HepG2 (cell line): ENCODE measurements around the gene SCAMP3. TPM values are rescaled to one million over a fixed set of nuclear protein-coding genes. Genes with fewer than 3 reads are reported as not detected.

Experiments
- ARHGAP35 ChIP-seq: sonication (generic); formaldehyde crosslinking; IDR thresholded peaks from 2 replicates; pipeline ENCODE4 v1.9.0; 2022; ENCODE audit warnings: mild to moderate bottlenecking, inconsistent platforms, moderate library complexity, missing genetic modification reagents, borderline replicate concordance
- ELF4 ChIP-seq: sonication (generic); formaldehyde crosslinking; IDR thresholded peaks from 2 replicates; pipeline ENCODE4 v1.5.0; 2020; ENCODE audit warnings: missing genetic modification reagents, mild to moderate bottlenecking, moderate library complexity, borderline replicate concordance
- KDM5B ChIP-seq: sonication (generic); formaldehyde crosslinking; IDR thresholded peaks from 2 replicates; pipeline ENCODE4 v1.4.0; 2020; ENCODE audit warnings: missing genetic modification reagents, mild to moderate bottlenecking, borderline replicate concordance
- KLF16 ChIP-seq, 2 experiments: sonication (generic) in 1 of 2; formaldehyde crosslinking in 1 of 2; IDR thresholded peaks; 2 replicates each; pipeline versions ENCODE4 v1.6.1 to v1.8.0; 2016 to 2023; ENCODE audit warnings: missing genetic modification reagents in 2 of 2, missing compliant biosample characterization in 1 of 2
- NFATC3 ChIP-seq: sonication (generic); formaldehyde crosslinking; IDR thresholded peaks from 2 replicates; pipeline ENCODE4 v1.5.1; 2020; ENCODE audit warnings: mild to moderate bottlenecking, missing genetic modification reagents
- NKX3-1 ChIP-seq: sonication (generic); formaldehyde crosslinking; IDR thresholded peaks from 2 replicates; pipeline ENCODE4 v1.5.0; 2020; ENCODE audit warnings: missing genetic modification reagents
- RARG ChIP-seq: sonication (generic); formaldehyde crosslinking; IDR thresholded peaks from 2 replicates; pipeline ENCODE4 v1.4.0; 2020; ENCODE audit warnings: low read depth, mild to moderate bottlenecking, missing genetic modification reagents
- RELA ChIP-seq: sonication (generic); formaldehyde crosslinking; IDR thresholded peaks from 2 replicates; pipeline ENCODE4 v1.4.0; 2020; ENCODE audit warnings: missing genetic modification reagents
- RFX3 ChIP-seq: IDR thresholded peaks from 2 replicates; pipeline ENCODE4 v1.6.1; 2016; ENCODE audit warnings: missing biosample characterization, missing genetic modification reagents
- SMARCE1 ChIP-seq: fragments of 450-650 bp; IDR thresholded peaks from 2 replicates; pipeline ENCODE4 v1.6.1; 2017; ENCODE audit warnings: borderline replicate concordance
- SNAPC2 ChIP-seq: sonication (generic); formaldehyde crosslinking; IDR thresholded peaks from 2 replicates; pipeline ENCODE4 v1.8.1; 2022; ENCODE audit warnings: mild to moderate bottlenecking, missing genetic modification reagents
- TBX3 ChIP-seq: fragments of 450-650 bp; IDR thresholded peaks from 2 replicates; pipeline ENCODE4 v1.6.1; 2017; ENCODE audit warnings: antibody characterized with exemption, mild to moderate bottlenecking, inconsistent platforms, borderline replicate concordance
- ZFP36L1 ChIP-seq: sonication (generic); formaldehyde crosslinking; IDR thresholded peaks from 2 replicates; pipeline ENCODE4 v1.8.0; 2022; ENCODE audit warnings: mild to moderate bottlenecking, missing genetic modification reagents, moderate library complexity
- ZFP90 ChIP-seq: sonication (generic); formaldehyde crosslinking; IDR thresholded peaks from 2 replicates; pipeline ENCODE4 v1.8.0; 2022; ENCODE audit warnings: missing genetic modification reagents, mild to moderate bottlenecking, inconsistent platforms, borderline replicate concordance
- ZHX1 ChIP-seq: sonication (generic); formaldehyde crosslinking; IDR thresholded peaks from 2 replicates; pipeline ENCODE4 v1.8.1; 2022; ENCODE audit warnings: low read depth, mild to moderate bottlenecking, missing genetic modification reagents
- ZNF232 ChIP-seq: sonication (generic); formaldehyde crosslinking; IDR thresholded peaks from 2 replicates; pipeline ENCODE4 v1.4.0; 2020; ENCODE audit warnings: missing genetic modification reagents, borderline replicate concordance
- ZNF362 ChIP-seq: sonication (generic); formaldehyde crosslinking; IDR thresholded peaks from 2 replicates; pipeline ENCODE4 v1.4.0; 2020; ENCODE audit warnings: missing genetic modification reagents, mild to moderate bottlenecking, borderline replicate concordance
- ZNF598 ChIP-seq: sonication (generic); formaldehyde crosslinking; IDR thresholded peaks from 2 replicates; pipeline ENCODE4 v1.5.1; 2020; ENCODE audit warnings: mild to moderate bottlenecking, missing genetic modification reagents, borderline replicate concordance
- ZNF766 ChIP-seq: sonication (generic); formaldehyde crosslinking; IDR thresholded peaks from 2 replicates; pipeline ENCODE4 v1.5.0; 2020; ENCODE audit warnings: missing genetic modification reagents, borderline replicate concordance
- ZNF782 ChIP-seq: sonication (generic); formaldehyde crosslinking; IDR thresholded peaks from 2 replicates; pipeline ENCODE4 v1.4.0; 2020; ENCODE audit warnings: missing genetic modification reagents, mild to moderate bottlenecking, borderline replicate concordance
- polyA plus RNA-seq, 8 experiments: library from polyadenylated mRNA; depleted of rRNA in 3 of 8; stranded (reverse) in 7 of 8; unstranded in 1 of 8; fragments of >200 nt; fragmentation: Illumina TruSeq in 4 of 8; extraction: Trizol in 4 of 8; gene quantifications; 2 replicates each; pipeline versions ENCODE4 v1.2.1 to v1.2.3, GENCODE V29; 2011 to 2016; ENCODE audit warnings: low read depth in 4 of 8, missing spikeins in 1 of 8, mixed read lengths in 1 of 8; ENCODE audit not compliant: insufficient read depth in 1 of 8
- total RNA-seq, 5 experiments: library from RNA; depleted of rRNA; stranded (reverse); fragments of >200 nt; fragmentation: Illumina TruSeq; extraction: Trizol; gene quantifications; 2 replicates each; pipeline ENCODE4 v1.2.3, GENCODE V29; 2016; ENCODE audit warnings: low read depth in 1 of 5
- TF ChIP-seq, protein P1 (sequence below): IDR thresholded peaks from 2 replicates; pipeline ENCODE4 v1.6.1; 2016; ENCODE audit warnings: missing compliant biosample characterization, missing genetic modification reagents, borderline replicate concordance
- TF ChIP-seq, protein P2 (sequence below): sonication (generic); formaldehyde crosslinking; IDR thresholded peaks from 2 replicates; pipeline ENCODE4 v1.5.1; 2020; ENCODE audit warnings: missing genetic modification reagents, mild to moderate bottlenecking, borderline replicate concordance

Gene SCAMP3
- total and polyA plus RNA-seq, 2 of the 13 experiments (the other 11 are each of a cell fraction or from before 2014, with no cell fraction given): 46.8 to 83.3 TPM

DNA sequence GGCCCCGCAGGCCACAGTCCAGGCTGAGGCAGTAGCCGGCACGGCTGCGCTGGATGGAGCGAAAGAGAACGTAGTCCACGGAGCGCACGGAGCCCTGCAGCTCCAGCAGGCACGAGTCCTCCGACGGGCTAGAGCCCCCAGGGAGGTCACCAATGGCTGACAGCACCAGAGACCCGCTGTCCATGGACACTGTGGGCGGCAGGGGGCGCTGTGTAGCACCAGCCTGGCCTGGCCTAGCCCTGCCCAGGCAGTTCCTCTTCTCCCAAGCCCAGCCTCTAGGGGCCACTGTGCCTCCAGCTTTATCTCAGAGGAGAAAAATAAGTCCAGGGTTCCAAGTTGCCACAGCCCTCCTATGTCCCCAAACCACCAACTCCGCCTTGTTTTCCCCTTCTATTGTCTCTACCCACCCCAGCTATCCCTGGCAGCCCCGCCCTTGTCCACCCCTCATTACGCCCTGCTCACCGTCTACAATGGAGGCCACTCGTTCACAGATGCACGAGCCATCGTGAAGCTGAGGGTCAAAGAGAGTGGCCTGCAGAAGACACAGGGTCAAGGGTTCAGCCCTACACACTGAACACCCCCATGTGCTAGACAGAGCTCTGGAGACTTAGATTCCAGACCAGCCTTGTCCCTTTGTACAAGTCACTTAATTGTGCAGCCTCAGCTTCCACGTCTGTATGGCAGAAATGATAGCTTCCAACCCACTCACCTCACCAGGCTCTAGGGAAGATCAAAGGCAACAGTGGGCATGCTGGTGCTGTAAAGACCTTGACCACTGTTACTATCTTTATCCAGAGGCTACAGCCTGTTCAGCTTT, 11.3 kb downstream of the SCAMP3 start (continued):
- TF ChIP-seq, protein P1, sequence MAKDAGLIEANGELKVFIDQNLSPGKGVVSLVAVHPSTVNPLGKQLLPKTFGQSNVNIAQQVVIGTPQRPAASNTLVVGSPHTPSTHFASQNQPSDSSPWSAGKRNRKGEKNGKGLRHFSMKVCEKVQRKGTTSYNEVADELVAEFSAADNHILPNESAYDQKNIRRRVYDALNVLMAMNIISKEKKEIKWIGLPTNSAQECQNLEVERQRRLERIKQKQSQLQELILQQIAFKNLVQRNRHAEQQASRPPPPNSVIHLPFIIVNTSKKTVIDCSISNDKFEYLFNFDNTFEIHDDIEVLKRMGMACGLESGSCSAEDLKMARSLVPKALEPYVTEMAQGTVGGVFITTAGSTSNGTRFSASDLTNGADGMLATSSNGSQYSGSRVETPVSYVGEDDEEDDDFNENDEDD: peak; percentile 2; the same call in 1 of the 2 replicates
- TF ChIP-seq ARHGAP35 (no peak), ZHX1 (CRISPR knock-in tag) (0 out of 2 replicates have a peak, but pooled peaks have one; percentile 38), KLF16 (CRISPR knock-in tag; IDR thresholded peaks at IDR 0.05) (peak in 1 of 2 experiments; percentile 45; a peak in 1 of 4 replicates), RFX3 (CRISPR knock-in tag) (no peak), TBX3 (no peak), ZNF232 (CRISPR knock-in tag) (peak; percentile 87; the same call in 1 of the 2 replicates), KDM5B (CRISPR knock-in tag) (0 out of 2 replicates have a peak, but pooled peaks have one; percentile 20), ZFP36L1 (no peak; the same call in 1 of the 2 replicates), ZNF362 (peak; percentile 56; the same call in 1 of the 2 replicates), RARG (no peak), ZFP90 (CRISPR knock-in tag) (peak; percentile 78; the same call in 1 of the 2 replicates), ZNF598 (peak; percentile 42; the same call in 1 of the 2 replicates), NFATC3 (CRISPR knock-in tag) (no peak), RELA (CRISPR knock-in tag) (no peak), ZNF782 (CRISPR knock-in tag) (no peak), ELF4 (CRISPR knock-in tag) (no peak), NKX3-1 (CRISPR knock-in tag) (no peak; the same call in 1 of the 2 replicates), ZNF766 (CRISPR knock-in tag) (peak; percentile 72; the same call in 1 of the 2 replicates), SMARCE1 (no peak), SNAPC2 (peak; percentile 80; the same call in 1 of the 2 replicates)
- TF ChIP-seq, protein P2, sequence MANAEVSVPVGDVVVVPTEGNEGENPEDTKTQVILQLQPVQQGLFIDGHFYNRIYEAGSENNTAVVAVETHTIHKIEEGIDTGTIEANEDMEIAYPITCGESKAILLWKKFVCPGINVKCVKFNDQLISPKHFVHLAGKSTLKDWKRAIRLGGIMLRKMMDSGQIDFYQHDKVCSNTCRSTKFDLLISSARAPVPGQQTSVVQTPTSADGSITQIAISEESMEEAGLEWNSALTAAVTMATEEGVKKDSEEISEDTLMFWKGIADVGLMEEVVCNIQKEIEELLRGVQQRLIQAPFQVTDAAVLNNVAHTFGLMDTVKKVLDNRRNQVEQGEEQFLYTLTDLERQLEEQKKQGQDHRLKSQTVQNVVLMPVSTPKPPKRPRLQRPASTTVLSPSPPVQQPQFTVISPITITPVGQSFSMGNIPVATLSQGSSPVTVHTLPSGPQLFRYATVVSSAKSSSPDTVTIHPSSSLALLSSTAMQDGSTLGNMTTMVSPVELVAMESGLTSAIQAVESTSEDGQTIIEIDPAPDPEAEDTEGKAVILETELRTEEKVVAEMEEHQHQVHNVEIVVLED (CRISPR knock-in tag): peak; percentile 47; the same call in 1 of the 2 replicates
